Hematopoietic multipotent progenitor cell treated with erythropoietin and hydrocortisone succinate and interleukin-3 and kit ligand, for 8 days (in vitro differentiated cells): ENCODE results near the gene PRKCA.
"Not testable (repeated sequence)": the region's sequence is repeated elsewhere in the genome, so short reads cannot be mapped to it uniquely, and the experiment has no call there.

ENCODE experiments used
- DNase-seq: peaks from one replicate; pipeline ENCODE4 v3.0.0-alpha.2; 2015

Gene PRKCA

GRCh38 chr17:66585472-66585871 lies 283.1 kb downstream of the PRKCA start:
- DNase-seq: no peak

GRCh38 chr17:66589892-66590291 lies 287.5 kb downstream of the PRKCA start:
- DNase-seq: no peak

GRCh38 chr17:66593116-66593515 lies 290.7 kb downstream of the PRKCA start:
- no peak for DNase-seq

GRCh38 chr17:66595893-66596292 lies 293.5 kb downstream of the PRKCA start:
- no peak for DNase-seq

GRCh38 chr17:66602659-66603384 lies 300.4 kb downstream of the PRKCA start:
- DNase-seq: no peak

DNA sequence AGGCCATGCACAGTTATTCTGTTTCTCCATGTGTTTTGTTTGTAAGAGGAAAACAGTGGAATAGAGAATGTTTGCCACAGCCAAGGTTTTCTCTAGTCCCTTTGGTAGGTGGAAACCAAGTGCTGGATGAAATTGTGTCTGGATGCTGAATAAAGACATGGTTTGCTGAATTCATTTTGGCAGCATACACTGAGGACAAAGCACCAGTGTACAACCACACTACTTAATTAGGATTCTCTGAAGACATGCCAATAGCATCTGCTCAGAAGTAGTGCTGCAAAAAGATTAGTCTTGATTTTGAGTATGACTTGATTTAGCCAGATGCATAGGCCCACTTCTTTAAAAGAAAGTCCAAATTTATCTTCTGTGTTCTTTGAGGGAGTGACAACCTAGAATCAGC lies 302.0 kb downstream of the PRKCA start:
- DNase-seq: no peak

GRCh38 chr17:66605541-66605940 lies 303.1 kb downstream of the PRKCA start:
- DNase-seq: no peak

DNA sequence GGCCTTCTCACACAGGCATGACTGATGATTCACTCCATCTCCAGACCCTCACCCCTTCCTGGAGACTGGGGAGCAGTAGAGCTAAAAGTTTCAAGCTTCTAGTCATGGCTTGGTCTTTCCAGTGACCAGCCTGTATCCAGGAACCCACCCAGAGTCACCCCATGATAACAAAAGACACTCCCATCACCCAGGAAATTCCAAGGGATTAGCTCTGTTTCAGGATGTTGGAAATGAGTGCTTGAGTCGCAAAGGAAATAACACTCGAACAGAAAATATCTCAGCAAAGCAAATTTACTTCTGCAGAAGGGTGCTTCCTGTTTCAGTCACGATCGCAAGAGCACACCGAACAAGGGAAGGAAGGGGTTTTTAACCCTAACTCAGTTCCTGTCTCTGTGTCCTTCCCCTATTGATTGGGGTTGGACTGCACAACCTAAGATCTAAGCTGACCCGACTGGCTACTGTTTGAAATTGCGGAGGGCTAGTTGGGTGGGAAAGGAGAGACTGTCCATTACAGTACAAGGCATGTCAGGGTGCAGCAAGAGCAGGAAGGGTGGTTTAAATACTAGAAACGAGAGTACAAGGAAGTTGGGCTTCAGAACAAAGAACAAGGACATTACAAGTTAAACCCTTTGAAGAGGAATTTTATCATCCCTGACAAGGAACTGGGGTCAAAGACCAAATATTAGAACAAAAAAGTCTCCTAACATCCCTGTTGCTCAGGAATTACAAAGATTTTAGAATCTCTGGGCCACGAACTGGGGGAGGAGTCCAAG lies 308.1 kb downstream of the PRKCA start:
- DNase-seq: no peak

DNA sequence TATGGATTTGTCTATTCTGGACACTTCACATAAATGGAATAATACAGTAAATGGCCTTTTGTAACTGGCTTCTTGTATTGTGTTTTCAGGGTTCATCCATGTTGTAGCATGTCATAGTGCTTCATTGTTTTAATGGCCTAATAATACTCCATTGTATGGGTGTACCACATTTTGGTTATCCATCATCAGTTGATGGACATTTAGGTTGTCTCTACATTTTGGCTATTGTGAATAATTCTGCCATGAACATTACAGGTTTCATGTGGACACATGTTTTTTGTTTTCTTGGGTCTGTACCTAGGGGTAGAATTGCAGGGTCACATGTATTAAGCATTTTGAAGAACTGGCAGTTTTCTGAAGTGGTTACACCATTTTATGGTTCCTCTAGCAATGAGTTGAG lies 309.0 kb downstream of the PRKCA start:
- DNase-seq: no peak

- no peak for DNase-seq
Measured at GRCh38 chr17:66612993-66613392, 310.6 kb downstream of the PRKCA start.

- no peak for DNase-seq
Measured at GRCh38 chr17:66614469-66614868, 312.1 kb downstream of the PRKCA start.

GRCh38 chr17:66619206-66619605 lies 316.8 kb downstream of the PRKCA start:
- no peak for DNase-seq

DNA sequence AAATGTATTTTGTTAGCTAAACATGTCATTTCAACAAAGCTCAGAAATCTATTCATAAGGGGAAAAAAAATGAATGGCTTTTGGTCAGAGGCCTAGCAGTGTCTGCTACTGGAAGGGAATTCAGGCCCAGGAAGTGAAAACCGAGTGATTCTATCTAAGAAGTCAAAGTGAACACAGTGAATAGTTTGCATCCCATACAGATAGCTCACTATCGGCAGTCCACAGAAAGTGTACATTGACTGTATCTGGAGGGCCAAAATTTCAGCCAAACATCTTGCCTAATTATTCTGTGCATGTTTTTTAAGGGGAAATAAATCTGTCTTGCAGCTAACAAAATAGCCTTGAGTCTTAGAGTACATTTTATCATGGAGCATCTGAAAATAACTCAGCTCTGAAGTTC lies 318.1 kb downstream of the PRKCA start:
- no peak for DNase-seq

DNA sequence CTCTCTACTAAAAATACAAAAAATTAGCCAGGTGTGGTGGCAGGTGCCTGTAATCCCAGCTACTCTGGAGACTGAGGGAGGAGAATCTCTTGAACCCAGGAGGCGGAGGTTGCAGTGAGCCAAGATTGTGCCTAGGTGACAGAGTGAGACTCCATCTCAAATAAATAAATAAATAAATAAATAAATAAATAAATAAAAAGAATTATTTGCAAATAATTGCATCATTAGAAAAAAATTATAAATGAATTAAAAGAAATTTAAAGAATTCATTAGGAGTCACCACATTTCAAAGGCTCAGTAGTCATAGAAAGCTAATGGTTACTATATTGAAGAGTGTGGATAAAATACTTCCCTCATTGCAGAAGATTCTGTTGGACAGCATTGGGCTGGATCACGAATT lies 322.2 kb downstream of the PRKCA start:
- not testable (repeated sequence) for DNase-seq

DNA sequence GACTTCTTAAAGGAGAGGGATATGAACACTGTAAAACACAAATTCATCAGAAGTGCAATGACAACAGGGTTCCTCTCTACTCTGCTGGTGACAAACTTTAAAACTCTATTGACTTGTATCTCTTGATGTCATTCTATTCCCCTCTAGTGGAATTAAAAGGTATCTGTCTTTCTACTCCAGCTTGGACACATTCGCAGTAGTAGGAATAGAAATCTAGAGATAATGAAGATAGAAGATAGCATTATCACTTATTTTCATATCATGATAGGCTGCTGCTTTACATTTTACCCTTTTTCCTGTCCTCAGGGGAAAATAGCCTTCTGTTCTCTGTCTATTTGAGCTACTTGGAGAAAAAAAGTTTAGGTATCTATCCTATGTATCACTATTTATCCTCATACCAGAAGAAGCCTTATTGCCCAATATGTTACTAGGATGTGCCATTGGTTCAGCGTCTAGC lies 322.9 kb downstream of the PRKCA start:
- peak; percentile 4 for DNase-seq

- DNase-seq: no peak
Measured at GRCh38 chr17:66627985-66628384, 325.6 kb downstream of the PRKCA start.

DNA sequence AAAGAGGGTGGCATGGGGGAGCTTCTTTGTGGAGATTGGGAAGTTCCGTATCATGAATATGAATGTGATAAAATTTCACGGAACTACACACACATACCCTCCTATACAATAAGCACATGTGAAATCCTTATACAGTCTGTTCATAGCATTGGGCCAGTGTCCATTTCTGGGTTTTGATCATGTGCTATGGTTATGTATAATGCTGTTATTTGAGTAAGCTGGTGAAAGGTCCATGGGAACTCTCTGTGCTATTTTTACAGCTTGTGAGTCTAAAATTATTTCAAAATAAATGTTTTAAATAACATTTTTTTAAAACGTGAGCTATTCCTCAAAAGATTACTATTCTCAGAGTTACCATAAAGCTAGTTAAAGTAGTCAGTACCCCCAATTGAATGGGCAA lies 327.3 kb downstream of the PRKCA start:
- DNase-seq: no peak

DNA sequence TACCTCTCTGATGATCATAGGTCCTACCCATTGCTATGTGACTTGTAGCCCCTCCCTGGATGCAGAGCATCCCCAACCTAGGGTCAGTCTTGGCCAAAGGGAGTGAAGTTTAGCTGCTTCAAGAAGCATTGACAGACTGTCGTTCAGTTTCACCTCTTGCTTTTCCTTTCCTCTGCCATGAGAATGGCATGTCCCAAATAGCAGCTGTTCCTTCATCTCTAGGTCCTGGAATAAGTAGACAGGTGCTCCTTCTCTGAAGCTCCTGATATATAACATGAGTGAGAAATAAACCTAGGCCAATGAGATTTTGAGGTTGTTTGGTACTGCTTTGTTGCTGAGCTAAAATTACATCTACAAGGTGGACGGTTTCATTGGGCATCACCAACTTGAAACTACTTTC lies 328.0 kb downstream of the PRKCA start:
- DNase-seq: no peak

DNA sequence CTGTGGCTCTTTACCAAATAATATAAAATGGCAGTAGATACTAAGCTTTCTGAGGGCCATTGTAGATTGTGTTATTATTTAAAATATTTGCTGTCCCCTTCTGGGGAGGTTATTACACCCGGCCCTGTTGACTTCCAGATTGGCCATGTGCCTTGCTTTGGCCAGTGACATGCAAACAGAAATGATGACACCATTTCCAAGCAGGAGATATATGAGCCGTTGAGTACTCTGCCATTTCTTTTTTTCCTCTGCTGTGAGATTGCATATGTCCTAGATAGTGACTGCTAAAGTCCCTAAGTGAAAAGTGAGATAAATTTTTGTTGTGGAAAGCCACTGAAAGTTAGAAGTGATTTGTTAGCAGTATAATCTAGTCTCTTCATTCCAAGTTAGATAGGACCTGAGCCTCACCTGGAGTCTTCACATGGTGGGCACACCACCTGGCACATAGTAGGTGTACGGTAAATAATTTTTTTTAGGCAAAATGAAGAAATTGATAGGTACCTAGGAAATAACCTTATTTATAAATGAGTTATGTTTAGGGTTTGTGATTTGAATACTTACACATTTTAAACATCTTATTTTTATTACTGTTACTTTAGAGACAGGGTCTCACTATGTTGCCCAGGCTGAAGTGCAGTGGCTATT lies 328.5 kb downstream of the PRKCA start:
- no peak for DNase-seq

DNA sequence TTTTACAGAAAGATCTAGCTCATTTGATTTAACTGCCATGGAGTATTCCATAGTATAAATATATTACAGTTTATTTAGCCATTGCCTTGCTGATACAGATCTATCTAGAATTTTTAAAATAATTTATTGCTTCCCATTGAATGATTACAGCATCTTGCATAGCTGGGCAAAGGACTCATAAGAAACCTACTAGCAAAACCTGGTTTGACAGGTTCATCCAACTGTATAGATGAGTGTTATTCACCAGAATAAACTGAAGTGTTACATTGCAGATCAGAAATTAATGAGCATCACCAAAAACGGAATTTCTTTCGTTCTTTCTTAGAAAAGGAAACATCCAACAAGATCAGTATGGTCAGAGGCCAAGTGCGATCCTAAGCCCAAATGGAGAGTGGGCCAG lies 330.3 kb downstream of the PRKCA start:
- DNase-seq: no peak

GRCh38 chr17:66633317-66633965 lies 331.0 kb downstream of the PRKCA start:
- no peak for DNase-seq

DNA sequence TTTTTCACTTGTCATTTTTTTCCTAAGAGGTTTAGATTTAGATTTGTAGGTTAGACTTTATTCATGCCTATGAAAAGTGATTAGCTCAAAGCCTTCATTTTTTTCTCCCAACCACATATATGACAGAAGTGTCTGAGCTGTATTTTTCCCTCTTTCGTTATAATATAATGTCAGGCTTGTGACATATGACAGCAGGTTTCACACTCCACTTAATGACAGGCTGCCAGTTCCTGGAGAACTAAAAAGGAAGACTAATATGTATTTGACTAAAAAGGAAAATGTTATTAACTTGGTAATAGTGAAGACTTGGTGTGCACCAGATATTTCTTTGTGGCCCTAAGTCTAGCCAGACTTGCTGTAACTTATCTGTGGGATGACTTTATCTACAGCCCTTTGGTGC lies 331.8 kb downstream of the PRKCA start:
- no peak for DNase-seq

- no peak for DNase-seq
Measured at GRCh38 chr17:66635386-66636045, 333.1 kb downstream of the PRKCA start.
